Hematopoietic multipotent progenitor cell treated with erythropoietin and hydrocortisone succinate and interleukin-3 and kit ligand, for 17 days (in vitro differentiated cells): Measurements from ENCODE around the gene COL19A1.
"Not testable (repeated sequence)": the region's sequence is repeated elsewhere in the genome, so short reads cannot be mapped to it uniquely, and the experiment has no call there.

ENCODE experiments used
- DNase-seq: peaks from one replicate; pipeline ENCODE4 v3.0.0-alpha.2; 2015; ENCODE audit warnings: low spot score

The COL19A1 gene

GRCh38 chr6:69900869-69901268 lies 34.5 kb downstream of the COL19A1 start:
- DNase-seq, result no peak

- no peak for DNase-seq
Measured at GRCh38 chr6:69901361-69901760, 35.0 kb downstream of the COL19A1 start.

GRCh38 chr6:69907981-69908498 lies 41.7 kb downstream of the COL19A1 start:
- no peak for DNase-seq

- no peak for DNase-seq
Measured at GRCh38 chr6:69913361-69913760, 47.0 kb downstream of the COL19A1 start.

- DNase-seq, result no peak
Measured at GRCh38 chr6:69914015-69914485, 47.7 kb downstream of the COL19A1 start.

- DNase-seq, result no peak
Measured at GRCh38 chr6:69915346-69915745, 49.0 kb downstream of the COL19A1 start.

GRCh38 chr6:69917834-69918233 lies 51.5 kb downstream of the COL19A1 start:
- DNase-seq, result no peak

- DNase-seq, result no peak
Measured at GRCh38 chr6:69918813-69919475, 52.6 kb downstream of the COL19A1 start.

- DNase-seq, result not testable (repeated sequence)
Measured at GRCh38 chr6:69921066-69921465, 54.7 kb downstream of the COL19A1 start.

- DNase-seq, result not testable (repeated sequence)
Measured at GRCh38 chr6:69921611-69922010, 55.3 kb downstream of the COL19A1 start.

GRCh38 chr6:69926745-69927144 lies 60.4 kb downstream of the COL19A1 start:
- no peak for DNase-seq

- DNase-seq, result no peak
Measured at GRCh38 chr6:69933239-69933638, 66.9 kb downstream of the COL19A1 start.

GRCh38 chr6:69935079-69935478 lies 68.7 kb downstream of the COL19A1 start:
- no peak for DNase-seq

- no peak for DNase-seq
Measured at GRCh38 chr6:69936674-69937363, 70.5 kb downstream of the COL19A1 start.

- DNase-seq, result no peak
Measured at GRCh38 chr6:69937402-69938136, 71.2 kb downstream of the COL19A1 start.

- no peak for DNase-seq
Measured at GRCh38 chr6:69942485-69942884, 76.1 kb downstream of the COL19A1 start.

- no peak for DNase-seq
Measured at GRCh38 chr6:69945192-69945591, 78.8 kb downstream of the COL19A1 start.

GRCh38 chr6:69948479-69949114 lies 82.2 kb downstream of the COL19A1 start:
- no peak for DNase-seq

- no peak for DNase-seq
Measured at GRCh38 chr6:69953491-69953890, 87.1 kb downstream of the COL19A1 start.

GRCh38 chr6:69954733-69955132 lies 88.4 kb downstream of the COL19A1 start:
- DNase-seq, result no peak

- DNase-seq, result no peak
Measured at GRCh38 chr6:69957985-69958559, 91.7 kb downstream of the COL19A1 start.

- DNase-seq, result no peak
Measured at GRCh38 chr6:69958978-69959377, 92.6 kb downstream of the COL19A1 start.
